Naive B cell (primary cell): ENCODE results near the gene CCNC. TPM values are rescaled to one million over a fixed set of nuclear protein-coding genes. Genes with fewer than 3 reads are reported as not detected.

ENCODE experiments used
- ATAC-seq, 2 donors: fragments of 150-1000 bp; cut with Tn5 transposase; 2 replicates each; pipeline ENCODE4 v1.10.0; 2021; ENCODE audit warnings: low read depth in 2 of 2, mild to moderate bottlenecking in 2 of 2, moderate library complexity in 2 of 2
- DNase-seq: peaks from one replicate; pipeline ENCODE4 v3.0.0; 2022
- H3K27ac Mint-ChIP-seq, 6 donors: one replicate each; pipeline ENCODE4 v1.8.0; 2020 to 2022; ENCODE audit warnings: mild to moderate bottlenecking in 6 of 6, mixed read lengths in 6 of 6, moderate library complexity in 5 of 6, inconsistent platforms in 2 of 6
- H3K27me3 Mint-ChIP-seq, 3 donors: one replicate each; pipeline ENCODE4 v1.8.0; 2021 to 2022; ENCODE audit warnings: mixed read lengths in 3 of 3, mild to moderate bottlenecking in 1 of 3
- H3K36me3 Mint-ChIP-seq, 2 donors: one replicate each; pipeline ENCODE4 v1.8.0; 2020 to 2022; ENCODE audit warnings: mixed read lengths in 2 of 2, inconsistent platforms in 1 of 2, mild to moderate bottlenecking in 1 of 2
- H3K4me1 Mint-ChIP-seq, 3 donors: one replicate each; pipeline ENCODE4 v1.8.0; 2020 to 2022; ENCODE audit warnings: mixed read lengths in 3 of 3, inconsistent platforms in 1 of 3, mild to moderate bottlenecking in 1 of 3, moderate library complexity in 1 of 3
- H3K4me3 Mint-ChIP-seq, 8 donors: one replicate each; pipeline ENCODE4 v1.8.0; 2020 to 2022; ENCODE audit warnings: mild to moderate bottlenecking in 8 of 8, mixed read lengths in 8 of 8, moderate library complexity in 8 of 8, inconsistent platforms in 2 of 8
- H3K9me3 Mint-ChIP-seq, 7 donors: one replicate each; pipeline ENCODE4 v1.8.0; 2020 to 2022; ENCODE audit warnings: mixed read lengths in 7 of 7, mild to moderate bottlenecking in 5 of 7, inconsistent platforms in 2 of 7, moderate library complexity in 1 of 7
- polyA plus RNA-seq, 6 donors: library from polyadenylated mRNA; unstranded; fragments of 300-500 nt; fragmentation: Illumina TruSeq; gene quantifications; one replicate each; pipeline ENCODE4 v1.2.3, GENCODE V29; 2021; ENCODE audit warnings: low read depth in 6 of 6

The CCNC gene, protein sequence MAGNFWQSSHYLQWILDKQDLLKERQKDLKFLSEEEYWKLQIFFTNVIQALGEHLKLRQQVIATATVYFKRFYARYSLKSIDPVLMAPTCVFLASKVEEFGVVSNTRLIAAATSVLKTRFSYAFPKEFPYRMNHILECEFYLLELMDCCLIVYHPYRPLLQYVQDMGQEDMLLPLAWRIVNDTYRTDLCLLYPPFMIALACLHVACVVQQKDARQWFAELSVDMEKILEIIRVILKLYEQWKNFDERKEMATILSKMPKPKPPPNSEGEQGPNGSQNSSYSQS
- 10 to 100 TPM; 41.4 to 49.7 (median 44.1) TPM for polyA plus RNA-seq

DNA sequence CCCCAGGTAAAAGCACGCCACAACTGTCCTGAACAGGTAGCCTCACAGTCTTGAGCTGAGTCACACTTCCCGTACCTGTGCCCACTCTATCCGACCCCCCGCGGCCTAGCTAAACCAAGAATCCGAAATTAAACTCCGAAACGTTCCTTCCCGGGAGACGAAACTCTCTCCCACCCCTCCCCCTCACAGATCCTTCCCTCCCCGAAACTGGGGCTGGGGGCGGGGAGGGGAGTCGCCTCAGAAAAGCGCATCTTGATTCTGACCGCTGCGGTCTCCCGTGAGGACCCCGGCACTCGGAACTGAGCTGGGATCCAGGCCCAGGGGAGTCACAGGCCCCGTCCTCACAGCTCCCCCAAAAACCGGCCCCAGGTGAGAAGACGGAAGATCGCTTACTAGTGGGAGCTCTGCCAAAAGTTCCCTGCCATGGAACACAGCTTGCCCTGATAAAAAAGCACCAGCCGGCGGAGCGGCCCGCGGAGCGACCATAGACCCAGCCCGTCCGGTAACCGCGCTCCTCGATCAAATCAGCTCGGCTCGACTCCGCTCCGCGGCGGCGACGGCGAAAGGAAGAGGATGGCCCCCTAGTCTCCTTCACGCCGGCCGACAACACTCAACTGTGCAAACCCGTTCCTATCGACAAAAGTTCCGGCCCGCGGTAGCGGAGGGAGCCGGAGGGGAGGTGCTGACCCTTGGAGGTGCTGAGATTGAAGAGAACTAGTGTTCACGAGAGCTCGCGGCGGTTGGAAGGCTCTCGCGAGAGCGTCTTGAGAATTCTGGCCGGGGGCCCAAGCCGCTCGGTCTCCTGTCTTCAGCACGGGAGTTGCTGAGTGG lies at the start of gene CCNC:
TSS of gene CCNC (minus strand) at position 558 of the 831 bp plus-strand sequence. CDS start at position 425, 133 bp downstream.
- peak within 1 kb of the TSS; percentile 92 to 99 (median 96) for H3K27ac Mint-ChIP-seq
- H3K9me3 Mint-ChIP-seq: peaks cover 0 to 2% (median 0%) of the 10 kb centered on the region in 7 donors
- ATAC-seq: peak; percentile 95
- H3K4me1 Mint-ChIP-seq: peaks cover 23 to 29% (median 23%) of the 10 kb centered on the region in 3 donors
- H3K4me3 Mint-ChIP-seq: peak within 1 kb of the TSS; percentile 95 to 99 (median 98)
- DNase-seq: peak; percentile 90
- peaks cover 0 to 6% of the 10 kb centered on the region in 2 donors for H3K36me3 Mint-ChIP-seq
- no peaks in the 10 kb centered on the region for H3K27me3 Mint-ChIP-seq

DNA sequence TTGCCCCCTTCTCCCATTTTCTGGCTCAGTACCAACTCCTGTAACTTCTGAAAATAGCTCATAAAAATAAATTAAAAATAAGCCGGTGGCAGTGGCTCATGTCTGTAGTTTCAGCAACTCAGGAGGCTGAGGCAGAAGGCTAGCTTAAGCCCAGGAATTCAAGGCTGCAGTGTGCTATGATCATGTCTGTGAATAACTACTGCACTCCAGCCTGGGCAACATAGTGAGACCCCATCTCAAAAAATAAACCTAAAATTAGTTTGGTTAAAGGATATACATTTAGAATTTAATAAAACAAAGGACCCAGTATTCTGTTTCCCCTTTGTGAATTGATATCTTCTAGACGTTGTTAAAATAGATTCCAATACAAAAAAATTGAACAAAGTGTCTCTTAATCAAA lies 48.7 kb upstream of the CCNC start:
- no peak overlapping the region for H3K27ac Mint-ChIP-seq
- no peak for ATAC-seq
- peaks cover 3 to 18% (median 9%) of the 10 kb centered on the region in 3 donors for H3K4me1 Mint-ChIP-seq
- peaks cover 66 to 80% (median 72%) of the 10 kb centered on the region in 3 donors for H3K27me3 Mint-ChIP-seq
- H3K9me3 Mint-ChIP-seq: peaks cover 0 to 14% (median 6%) of the 10 kb centered on the region in 7 donors
- H3K36me3 Mint-ChIP-seq: peaks cover 7% of the 10 kb centered on the region in 2 donors
- DNase-seq: no peak
- H3K4me3 Mint-ChIP-seq: no peak overlapping the region

DNA sequence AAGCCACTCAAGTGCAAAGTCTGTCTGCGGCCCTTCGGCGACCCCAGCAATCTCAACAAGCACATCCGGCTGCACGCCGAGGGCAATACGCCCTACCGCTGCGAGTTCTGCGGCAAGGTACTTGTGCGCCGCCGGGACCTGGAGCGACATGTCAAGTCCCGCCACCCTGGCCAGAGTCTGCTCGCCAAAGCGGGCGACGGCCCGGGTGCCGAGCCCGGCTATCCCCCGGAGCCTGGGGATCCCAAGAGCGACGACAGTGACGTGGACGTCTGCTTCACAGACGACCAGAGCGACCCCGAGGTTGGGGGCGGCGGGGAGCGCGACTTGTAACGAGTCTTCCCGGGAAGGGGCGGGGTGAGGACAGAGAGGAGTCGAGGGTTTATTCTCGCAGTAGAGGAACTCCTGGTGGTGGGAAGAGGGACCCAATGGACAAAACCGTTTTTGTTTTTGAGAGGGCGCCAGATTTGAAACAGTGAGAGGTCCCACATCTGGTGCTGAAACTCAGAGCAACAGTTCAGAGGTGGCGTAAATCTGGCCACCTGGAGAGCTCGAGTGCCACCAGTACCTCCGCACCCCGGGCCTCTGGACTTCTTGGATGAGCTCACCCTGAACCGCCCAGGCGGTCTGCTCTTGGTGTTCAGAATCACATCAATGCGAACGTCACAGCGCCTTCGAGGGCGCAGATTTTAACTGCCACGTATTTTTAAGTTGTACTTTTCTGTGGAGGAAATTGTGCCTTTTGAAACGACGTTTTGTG lies 46.1 kb upstream of the CCNC start:
- Mint-ChIP-seq H3K4me1 (peaks cover 3 to 18% (median 9%) of the 10 kb centered on the region in 3 donors), H3K27ac (peak overlapping the region in 2 of 6 donors; percentile 66 to 92), H3K27me3 (peaks cover 67 to 80% (median 73%) of the 10 kb centered on the region in 3 donors), H3K36me3 (peaks cover 7% of the 10 kb centered on the region in 2 donors), H3K4me3 (peak overlapping the region; percentile 44 to 91 (median 85)), H3K9me3 (peaks cover 0 to 17% (median 4%) of the 10 kb centered on the region in 7 donors)
- DNase-seq (no peak), ATAC-seq (peak; percentile 16 to 27)

DNA sequence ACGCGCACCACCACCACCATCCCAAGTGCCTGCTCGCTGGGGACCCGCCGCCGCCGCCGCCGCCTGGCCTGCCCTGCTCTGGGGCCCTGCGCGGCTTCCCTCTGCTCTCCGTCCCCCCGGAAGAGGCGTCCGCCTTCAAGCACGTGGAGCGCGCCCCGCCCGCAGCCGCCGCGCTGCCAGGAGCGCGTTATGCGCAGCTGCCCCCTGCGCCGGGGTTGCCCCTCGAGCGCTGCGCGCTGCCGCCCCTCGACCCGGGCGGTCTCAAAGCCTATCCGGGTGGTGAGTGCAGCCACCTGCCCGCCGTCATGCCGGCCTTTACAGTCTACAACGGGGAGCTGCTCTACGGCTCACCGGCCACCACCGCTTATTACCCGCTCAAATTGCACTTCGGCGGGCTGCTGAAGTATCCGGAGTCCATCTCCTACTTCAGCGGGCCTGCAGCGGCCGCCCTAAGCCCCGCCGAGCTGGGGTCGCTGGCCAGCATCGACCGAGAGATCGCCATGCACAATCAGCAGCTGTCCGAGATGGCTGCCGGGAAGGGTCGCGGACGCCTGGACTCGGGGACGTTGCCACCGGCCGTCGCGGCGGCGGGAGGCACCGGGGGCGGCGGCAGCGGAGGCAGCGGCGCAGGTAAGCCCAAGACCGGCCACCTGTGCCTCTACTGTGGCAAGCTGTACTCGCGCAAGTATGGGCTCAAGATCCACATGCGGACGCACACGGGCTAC lies 45.4 kb upstream of the CCNC start:
- no peak for DNase-seq
- H3K27me3 Mint-ChIP-seq: peaks cover 69 to 80% (median 77%) of the 10 kb centered on the region in 3 donors
- H3K4me3 Mint-ChIP-seq: peak overlapping the region; percentile 44 to 91 (median 85)
- peaks cover 3 to 18% (median 9%) of the 10 kb centered on the region in 3 donors for H3K4me1 Mint-ChIP-seq
- H3K36me3 Mint-ChIP-seq: peaks cover 7% of the 10 kb centered on the region in 2 donors
- peak overlapping the region in 1 of 6 donors; percentile 56 for H3K27ac Mint-ChIP-seq
- peaks cover 0 to 22% (median 6%) of the 10 kb centered on the region in 7 donors for H3K9me3 Mint-ChIP-seq
- ATAC-seq: peak; percentile 62 to 66

DNA sequence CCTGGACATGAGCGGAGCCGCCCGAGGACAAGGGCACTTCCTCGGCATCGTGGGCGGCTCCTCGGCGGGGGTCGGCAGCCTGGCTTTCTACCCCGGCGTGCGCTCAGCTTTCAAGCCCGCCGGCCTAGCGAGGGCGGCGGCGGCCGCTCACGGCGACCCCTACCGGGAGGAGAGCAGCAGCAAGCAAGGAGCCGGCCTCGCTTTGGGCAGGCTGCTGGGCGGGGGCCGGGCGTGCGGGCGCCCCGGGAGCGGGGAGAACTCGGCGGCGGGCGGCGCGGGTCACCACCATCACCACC lies 44.9 kb upstream of the CCNC start:
- Mint-ChIP-seq H3K4me3 (peak overlapping the region in 7 of 8 donors; percentile 44 to 91 (median 86)), H3K27ac (no peak overlapping the region), H3K9me3 (peaks cover 0 to 25% (median 6%) of the 10 kb centered on the region in 7 donors), H3K27me3 (peaks cover 69 to 80% (median 78%) of the 10 kb centered on the region in 3 donors), H3K36me3 (peaks cover 4 to 6% of the 10 kb centered on the region in 2 donors), H3K4me1 (peaks cover 3 to 22% (median 10%) of the 10 kb centered on the region in 3 donors)
- ATAC-seq (peak; percentile 61 to 66), DNase-seq (peak; percentile 38)

DNA sequence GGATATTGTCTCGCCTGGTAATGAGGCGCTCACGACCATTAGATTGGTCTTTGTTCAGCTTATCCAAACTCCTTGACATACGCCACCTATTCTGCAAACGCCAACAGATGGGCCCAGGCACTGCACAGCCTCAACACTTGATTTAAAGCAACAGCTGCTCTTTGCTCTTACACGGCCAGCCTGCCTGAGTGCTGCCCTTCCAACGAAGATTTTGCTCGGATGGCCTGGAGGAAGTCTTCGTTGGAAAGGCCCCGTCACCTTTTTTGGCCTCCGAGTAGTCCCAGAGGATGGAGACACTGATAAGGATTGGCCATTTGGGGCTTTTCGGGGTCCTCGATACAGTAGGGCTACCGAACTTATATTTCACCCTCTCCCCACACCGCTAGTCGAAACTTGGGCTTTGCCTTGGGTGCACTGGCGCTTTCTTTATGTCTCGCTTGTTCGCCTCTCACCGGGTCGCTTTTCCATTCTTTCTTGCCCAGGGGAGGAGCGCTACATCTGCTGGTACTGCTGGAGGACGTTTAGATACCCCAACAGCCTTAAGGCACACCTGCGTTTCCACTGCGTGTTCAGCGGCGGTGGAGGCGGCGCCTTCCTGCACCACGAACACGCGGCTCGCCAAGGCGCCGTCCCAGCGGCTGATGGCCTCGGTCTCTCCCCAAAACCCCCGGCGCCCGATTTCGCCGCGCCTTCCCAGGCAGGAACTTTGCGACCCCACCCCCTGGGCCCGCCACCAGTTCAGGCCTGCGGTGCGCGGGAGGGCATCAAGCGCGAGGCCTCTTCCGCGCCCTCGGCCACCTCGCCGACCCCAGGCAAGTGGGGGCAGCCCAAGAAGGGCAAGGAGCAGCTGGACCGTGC lies 44.3 kb upstream of the CCNC start:
- Mint-ChIP-seq H3K4me3 (peak overlapping the region; percentile 44 to 86 (median 74)), H3K27ac (peak overlapping the region in 2 of 6 donors; percentile 56 to 80), H3K27me3 (peaks cover 69 to 80% (median 77%) of the 10 kb centered on the region in 3 donors), H3K9me3 (peaks cover 0 to 28% (median 6%) of the 10 kb centered on the region in 7 donors), H3K36me3 (peaks cover 0 to 5% of the 10 kb centered on the region in 2 donors), H3K4me1 (peaks cover 3 to 28% (median 14%) of the 10 kb centered on the region in 3 donors)
- no peak for DNase-seq
- ATAC-seq: peak; percentile 6 to 22

DNA sequence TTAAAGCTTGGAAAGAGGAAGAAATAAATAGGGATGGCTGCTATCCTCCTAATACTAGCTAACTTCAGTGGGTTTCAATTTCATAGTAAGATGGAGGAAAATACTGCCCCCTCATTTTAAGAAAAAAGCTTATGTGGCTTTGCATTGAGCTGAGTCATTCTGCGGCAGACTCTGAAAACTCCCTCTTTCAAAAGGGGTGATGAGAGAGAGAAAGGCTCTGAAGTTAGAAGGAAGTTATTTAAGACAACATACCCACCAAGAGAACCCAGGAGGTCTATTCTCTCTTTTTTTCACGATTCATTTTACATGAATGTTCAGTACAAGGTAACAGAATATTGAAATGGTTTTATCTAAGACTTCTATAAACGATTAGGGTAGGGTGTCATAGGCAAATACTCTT lies 42.7 kb upstream of the CCNC start:
- H3K9me3 Mint-ChIP-seq: peaks cover 0 to 28% (median 8%) of the 10 kb centered on the region in 7 donors
- peaks cover 3 to 28% (median 23%) of the 10 kb centered on the region in 3 donors for H3K4me1 Mint-ChIP-seq
- no peak overlapping the region for H3K27ac Mint-ChIP-seq
- peaks cover 0 to 8% of the 10 kb centered on the region in 2 donors for H3K36me3 Mint-ChIP-seq
- ATAC-seq (no peak), DNase-seq (no peak)
- H3K27me3 Mint-ChIP-seq: peaks cover 69 to 80% (median 76%) of the 10 kb centered on the region in 3 donors
- H3K4me3 Mint-ChIP-seq: peak overlapping the region in 1 of 8 donors; percentile 72

DNA sequence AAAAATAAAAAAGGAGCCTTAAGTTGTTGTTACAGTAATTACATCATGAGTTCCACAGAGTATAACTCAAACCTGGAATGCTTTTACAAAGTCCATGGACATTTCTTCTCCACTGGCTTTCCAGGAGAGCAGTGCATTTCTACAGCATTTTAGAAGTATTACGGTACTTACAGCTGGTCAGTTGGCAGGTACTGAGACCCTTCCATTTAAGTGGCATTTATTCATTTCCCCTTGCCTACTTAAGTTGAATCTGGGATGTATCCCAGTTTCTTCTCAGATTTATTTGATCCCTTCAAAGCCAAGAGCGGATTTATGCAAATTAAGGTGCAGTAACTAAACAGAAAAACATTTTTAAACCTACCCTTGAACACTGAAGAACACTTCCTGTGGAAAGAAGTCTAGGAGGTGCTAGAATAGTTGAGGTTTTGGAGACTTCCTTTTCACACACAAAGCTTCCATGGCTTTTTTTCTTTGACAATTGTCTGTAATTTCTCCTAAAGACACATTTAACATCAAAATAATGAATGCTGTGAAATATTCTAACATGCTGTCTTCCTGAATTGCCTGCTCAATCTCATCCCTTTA lies 41.5 kb upstream of the CCNC start:
- peak overlapping the region in 1 of 6 donors; percentile 5 for H3K27ac Mint-ChIP-seq
- ATAC-seq: no peak
- peak overlapping the region in 1 of 8 donors; percentile 72 for H3K4me3 Mint-ChIP-seq
- peaks cover 70 to 85% (median 77%) of the 10 kb centered on the region in 3 donors for H3K27me3 Mint-ChIP-seq
- peaks cover 0 to 9% of the 10 kb centered on the region in 2 donors for H3K36me3 Mint-ChIP-seq
- DNase-seq: no peak
- H3K9me3 Mint-ChIP-seq: peaks cover 0 to 35% (median 8%) of the 10 kb centered on the region in 7 donors
- peaks cover 5 to 28% (median 24%) of the 10 kb centered on the region in 3 donors for H3K4me1 Mint-ChIP-seq

DNA sequence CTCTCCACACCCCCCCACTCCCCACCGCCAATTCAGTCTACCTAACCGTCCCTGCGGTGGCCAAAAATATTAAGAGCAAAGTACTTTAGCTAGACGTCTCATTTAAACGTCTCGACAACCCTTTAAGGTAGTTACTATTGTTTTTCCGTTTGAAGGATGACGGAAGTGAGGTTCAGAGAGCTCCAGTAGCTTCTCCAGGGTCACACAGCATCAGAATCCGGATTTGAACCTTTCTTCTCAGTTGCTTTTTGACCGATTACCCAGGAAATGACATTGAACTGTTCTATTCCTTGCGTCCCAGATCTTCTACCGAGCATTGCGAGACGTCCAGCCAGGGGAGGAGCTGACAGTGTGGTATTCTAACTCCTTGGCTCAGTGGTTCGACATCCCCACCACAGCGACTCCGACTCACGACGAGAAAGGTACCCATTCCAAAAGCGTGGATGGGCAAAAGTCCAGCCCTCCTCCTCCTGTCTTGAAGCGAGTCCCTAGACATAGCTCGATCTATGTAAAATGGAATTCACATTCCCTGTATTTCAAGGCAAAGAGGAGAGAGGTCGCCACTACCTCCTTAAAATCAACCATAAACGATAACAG lies 40.5 kb upstream of the CCNC start:
- H3K4me1 Mint-ChIP-seq: peaks cover 4 to 28% (median 26%) of the 10 kb centered on the region in 3 donors

DNA sequence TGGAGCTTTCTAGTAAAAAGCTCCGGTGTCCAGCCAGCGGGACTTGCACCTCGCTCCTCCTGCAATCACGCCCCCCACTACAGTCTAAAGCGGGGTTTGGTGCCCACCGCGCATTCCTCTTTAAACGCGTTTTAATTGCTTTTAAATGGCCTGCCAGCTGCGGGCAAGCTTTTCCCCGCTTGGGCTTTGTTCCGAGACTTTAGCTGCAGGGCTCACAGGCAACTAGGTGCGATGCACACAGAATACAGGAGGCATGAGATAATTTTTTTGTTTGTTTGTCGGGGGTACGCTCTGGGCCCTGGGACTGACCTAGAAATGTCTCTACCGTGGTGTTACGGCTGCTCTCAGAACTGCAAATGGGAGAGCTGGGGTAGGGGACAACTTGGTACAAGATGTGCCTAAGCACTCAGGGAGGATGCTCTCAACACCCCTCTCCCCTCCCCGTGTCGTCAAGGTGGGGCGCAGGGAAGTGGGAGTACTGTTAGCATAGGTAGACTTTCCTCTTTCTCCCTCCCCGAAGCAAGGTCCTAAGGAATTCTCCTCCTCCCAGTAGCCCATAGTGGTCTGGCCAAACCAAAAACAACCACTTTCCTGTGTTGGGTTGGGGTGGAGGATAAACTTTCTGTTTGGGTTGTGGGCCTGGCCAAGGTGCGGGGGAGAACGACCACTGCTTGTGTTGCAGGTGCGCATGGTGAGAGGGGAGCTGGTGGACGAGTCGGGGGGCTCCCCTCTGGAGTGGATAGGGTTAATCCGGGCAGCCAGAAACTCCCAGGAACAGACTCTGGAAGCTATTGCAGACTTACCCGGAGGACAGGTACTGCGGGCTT lies 39.8 kb upstream of the CCNC start:
- Mint-ChIP-seq H3K4me3 (peak overlapping the region in 4 of 8 donors; percentile 9 to 64 (median 45)), H3K4me1 (peaks cover 4 to 33% (median 28%) of the 10 kb centered on the region in 3 donors), H3K27me3 (peaks cover 73 to 90% (median 86%) of the 10 kb centered on the region in 3 donors), H3K27ac (peak overlapping the region in 5 of 6 donors; percentile 44 to 91 (median 74)), H3K36me3 (peaks cover 0 to 9% of the 10 kb centered on the region in 2 donors), H3K9me3 (peaks cover 0 to 35% (median 11%) of the 10 kb centered on the region in 7 donors)
- DNase-seq (no peak), ATAC-seq (no peak)

More for the DNA sequence above, 40.5 kb upstream of the CCNC start:
- Mint-ChIP-seq H3K27me3 (peaks cover 72 to 85% (median 79%) of the 10 kb centered on the region in 3 donors), H3K9me3 (peaks cover 0 to 35% (median 11%) of the 10 kb centered on the region in 7 donors), H3K27ac (peak overlapping the region; percentile 9 to 94 (median 74)), H3K36me3 (peaks cover 0 to 9% of the 10 kb centered on the region in 2 donors), H3K4me3 (peak overlapping the region in 5 of 8 donors; percentile 12 to 61 (median 25))
- ATAC-seq: no peak
- DNase-seq: no peak
